Astrocyte (in vitro differentiated cells and primary cell): Measurements from ENCODE around the gene TRIM3. TPM values are rescaled to one million over a fixed set of nuclear protein-coding genes. Genes with fewer than 3 reads are reported as not detected.

Source experiments
- DNase-seq: peaks from one replicate; pipeline ENCODE4 v3.0.0-alpha.2; 2010; ENCODE audit warnings: low read depth
- FAIRE-seq: peaks from 2 replicates; lab custom pipeline; 2011; peaks lifted over from hg19 to GRCh38; lab: Jason Lieb, UNC
- H2AFZ ChIP-seq: 2 replicates; pipeline ENCODE4 v1.6.0; 2012; ENCODE audit warnings: low read depth, low read length, inconsistent platforms
- H3K27ac ChIP-seq: 2 replicates; pipeline ENCODE4 v1.5.1; 2011; ENCODE audit warnings: low read depth, low read length, inconsistent platforms
- H3K27me3 ChIP-seq: 2 replicates; pipeline ENCODE4 v1.6.0; 2011; ENCODE audit warnings: low read length, inconsistent platforms; ENCODE audit not compliant: insufficient read depth
- H3K36me3 ChIP-seq: 2 replicates; pipeline ENCODE4 v1.5.1; 2011; ENCODE audit warnings: low read length, inconsistent platforms; ENCODE audit not compliant: insufficient read depth
- H3K4me1 ChIP-seq: 2 replicates; pipeline ENCODE4 v1.5.1; 2011; ENCODE audit warnings: low read length, inconsistent platforms; ENCODE audit not compliant: insufficient read depth
- H3K4me2 ChIP-seq: 2 replicates; pipeline ENCODE4 v1.6.0; 2012; ENCODE audit warnings: low read length, inconsistent platforms
- H3K4me3 ChIP-seq: 2 replicates; pipeline ENCODE4 v1.5.1; 2011; ENCODE audit warnings: low read depth, mild to moderate bottlenecking, low read length, inconsistent platforms; ENCODE audit not compliant: insufficient read depth
- H3K79me2 ChIP-seq: 2 replicates; pipeline ENCODE4 v1.6.0; 2012; ENCODE audit warnings: mild to moderate bottlenecking, low read length, inconsistent platforms; ENCODE audit not compliant: insufficient read depth
- H3K9ac ChIP-seq: 2 replicates; pipeline ENCODE4 v1.6.0; 2012; ENCODE audit warnings: mild to moderate bottlenecking, low read length, inconsistent platforms
- H3K9me3 ChIP-seq: 2 replicates; pipeline ENCODE4 v1.5.1; 2012; ENCODE audit warnings: low read depth, mild to moderate bottlenecking, low read length, inconsistent platforms; ENCODE audit not compliant: insufficient read depth
- H4K20me1 ChIP-seq: 2 replicates; pipeline ENCODE4 v1.6.0; 2012; ENCODE audit warnings: low read length, inconsistent platforms; ENCODE audit not compliant: insufficient read depth
- H3K27ac Mint-ChIP-seq: one replicate; pipeline ENCODE4 v1.8.0; 2021; ENCODE audit warnings: mild to moderate bottlenecking, mixed read lengths; ENCODE audit not compliant: unreplicated experiment
- H3K27me3 Mint-ChIP-seq: one replicate; pipeline ENCODE4 v1.8.0; 2021; ENCODE audit warnings: low read depth, mixed read lengths; ENCODE audit not compliant: unreplicated experiment
- H3K36me3 Mint-ChIP-seq: one replicate; pipeline ENCODE4 v1.8.0; 2021; ENCODE audit warnings: low read depth, mixed read lengths; ENCODE audit not compliant: unreplicated experiment
- H3K4me1 Mint-ChIP-seq: one replicate; pipeline ENCODE4 v1.8.0; 2021; ENCODE audit warnings: low read depth, mixed read lengths; ENCODE audit not compliant: unreplicated experiment
- H3K4me3 Mint-ChIP-seq: one replicate; pipeline ENCODE4 v1.8.0; 2021; ENCODE audit warnings: mild to moderate bottlenecking, moderate library complexity, mixed read lengths; ENCODE audit not compliant: unreplicated experiment
- H3K9me3 Mint-ChIP-seq: one replicate; pipeline ENCODE4 v1.8.0; 2021; ENCODE audit warnings: mild to moderate bottlenecking, mixed read lengths; ENCODE audit not compliant: unreplicated experiment
- EZH2 ChIP-seq: IDR thresholded peaks from 2 replicates; pipeline ENCODE4 v1.6.1; 2012; ENCODE audit warnings: mild to moderate bottlenecking, low read length, inconsistent platforms; ENCODE audit not compliant: insufficient read depth
- total RNA-seq: library from RNA; stranded (reverse); gene quantifications from 2 replicates; pipeline ENCODE4 v1.2.1, GENCODE V29; 2021
- TF ChIP-seq, protein P1 (sequence below): IDR thresholded peaks from 2 replicates; pipeline ENCODE4 v1.5.1; 2011; ENCODE audit warnings: low read depth, mild to moderate bottlenecking, inconsistent platforms, low read length, moderate library complexity; ENCODE audit not compliant: insufficient read depth

TRIM3 gene
- total RNA-seq, 1 donor from 2014 or later = 25.4 TPM

DNA sequence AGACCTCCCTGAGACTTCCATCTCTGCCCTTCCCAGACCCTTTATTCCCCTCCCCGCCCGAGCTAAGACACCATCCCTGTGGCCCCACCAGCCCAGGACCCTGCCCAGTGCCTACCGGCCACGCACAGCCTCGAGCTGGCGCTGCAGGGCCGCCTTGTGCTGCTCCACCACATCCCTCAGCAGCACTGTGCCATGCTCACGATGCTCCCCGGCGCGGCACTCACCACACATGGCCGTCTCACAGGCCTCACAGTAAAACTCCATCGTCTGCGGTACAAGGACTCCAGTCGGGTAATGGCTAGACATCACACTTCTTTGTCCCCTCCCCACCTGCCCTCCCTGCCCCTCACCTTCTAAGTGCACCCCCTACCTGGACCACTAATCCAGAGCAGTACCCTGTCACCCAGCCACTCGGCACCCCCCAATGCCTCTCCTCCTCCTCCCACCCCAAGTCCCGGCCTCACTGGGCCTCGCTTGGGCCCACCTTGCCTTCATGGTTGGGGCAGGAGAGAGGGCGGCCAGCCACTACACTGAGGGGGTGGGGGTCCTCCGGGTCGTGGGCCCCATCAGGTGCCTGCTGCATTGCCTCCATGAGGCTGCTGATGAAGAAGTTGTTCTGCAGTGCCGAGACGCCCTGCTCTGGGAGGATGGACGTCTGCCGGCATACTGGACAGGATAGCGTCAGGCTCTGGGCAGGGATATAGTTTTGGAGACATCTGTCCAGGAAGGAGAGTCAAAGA lies 16.0 kb downstream of the TRIM3 start:
- TF ChIP-seq, protein P1, sequence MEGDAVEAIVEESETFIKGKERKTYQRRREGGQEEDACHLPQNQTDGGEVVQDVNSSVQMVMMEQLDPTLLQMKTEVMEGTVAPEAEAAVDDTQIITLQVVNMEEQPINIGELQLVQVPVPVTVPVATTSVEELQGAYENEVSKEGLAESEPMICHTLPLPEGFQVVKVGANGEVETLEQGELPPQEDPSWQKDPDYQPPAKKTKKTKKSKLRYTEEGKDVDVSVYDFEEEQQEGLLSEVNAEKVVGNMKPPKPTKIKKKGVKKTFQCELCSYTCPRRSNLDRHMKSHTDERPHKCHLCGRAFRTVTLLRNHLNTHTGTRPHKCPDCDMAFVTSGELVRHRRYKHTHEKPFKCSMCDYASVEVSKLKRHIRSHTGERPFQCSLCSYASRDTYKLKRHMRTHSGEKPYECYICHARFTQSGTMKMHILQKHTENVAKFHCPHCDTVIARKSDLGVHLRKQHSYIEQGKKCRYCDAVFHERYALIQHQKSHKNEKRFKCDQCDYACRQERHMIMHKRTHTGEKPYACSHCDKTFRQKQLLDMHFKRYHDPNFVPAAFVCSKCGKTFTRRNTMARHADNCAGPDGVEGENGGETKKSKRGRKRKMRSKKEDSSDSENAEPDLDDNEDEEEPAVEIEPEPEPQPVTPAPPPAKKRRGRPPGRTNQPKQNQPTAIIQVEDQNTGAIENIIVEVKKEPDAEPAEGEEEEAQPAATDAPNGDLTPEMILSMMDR = no peak
- no peak for TF ChIP-seq EZH2
- Histone ChIP-seq H3K4me3 (no peak overlapping the region), H3K27me3 (no peaks in the 10 kb centered on the region), H3K9ac (no peak overlapping the region), H3K36me3 (peaks cover 13% of the 10 kb centered on the region), H3K4me2 (no peak overlapping the region), H3K9me3 (no peaks in the 10 kb centered on the region), H2AFZ (no peak overlapping the region), H4K20me1 (peaks cover 8% of the 10 kb centered on the region), H3K27ac (no peak overlapping the region), H3K79me2 (no peaks in the 10 kb centered on the region), H3K4me1 (no peaks in the 10 kb centered on the region)
- no peak overlapping the region for H3K4me3 Mint-ChIP-seq
- no peaks in the 10 kb centered on the region for H3K27me3 Mint-ChIP-seq
- no peak for FAIRE-seq
- H3K36me3 Mint-ChIP-seq = peaks cover 10% of the 10 kb centered on the region
- H3K4me1 Mint-ChIP-seq = no peaks in the 10 kb centered on the region
- no peaks in the 10 kb centered on the region for H3K9me3 Mint-ChIP-seq
- DNase-seq = no peak
- H3K27ac Mint-ChIP-seq = no peak overlapping the region

DNA sequence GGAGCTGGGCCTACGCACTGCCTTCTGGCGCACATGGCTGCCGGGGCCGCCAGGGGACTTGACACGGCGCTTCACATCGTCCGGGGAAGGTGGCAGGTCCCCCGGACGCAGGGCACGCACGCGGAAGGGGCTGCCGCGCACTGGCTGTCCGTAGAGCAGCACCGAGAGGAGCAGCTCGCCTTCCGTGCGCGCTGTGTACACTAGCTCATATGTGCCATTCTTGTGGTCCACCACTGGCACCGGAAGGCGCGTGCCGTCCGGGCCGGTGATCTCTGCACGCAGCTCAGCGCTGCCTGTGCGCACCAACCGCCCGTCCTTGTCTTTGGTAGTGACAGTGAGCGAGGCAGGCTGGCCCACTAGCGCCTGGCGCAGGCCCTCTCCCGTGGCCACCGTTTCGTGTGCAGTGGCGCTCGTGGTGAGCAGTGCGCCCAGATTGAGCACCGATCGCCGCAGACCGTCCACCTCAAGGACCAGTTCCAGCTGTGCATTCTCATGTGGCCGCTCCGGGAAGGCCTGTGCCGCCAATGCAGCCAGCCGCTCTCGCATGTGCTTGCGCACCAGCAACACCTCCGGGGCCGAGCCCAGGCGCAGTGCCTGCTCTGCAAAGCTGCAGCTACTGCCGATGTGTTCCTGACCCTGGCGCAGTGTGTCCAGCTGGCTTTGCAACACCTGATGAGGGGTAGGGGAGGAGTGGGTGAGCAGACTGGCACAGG lies 17.2 kb downstream of the TRIM3 start:
- Mint-ChIP-seq H3K4me3 (no peak overlapping the region), H3K27ac (no peak overlapping the region), H3K36me3 (peaks cover 10% of the 10 kb centered on the region), H3K4me1 (no peaks in the 10 kb centered on the region), H3K27me3 (no peaks in the 10 kb centered on the region), H3K9me3 (no peaks in the 10 kb centered on the region)
- H3K4me3 ChIP-seq = no peak overlapping the region
- H3K36me3 ChIP-seq = peaks cover 13% of the 10 kb centered on the region
- H3K4me1 ChIP-seq = no peaks in the 10 kb centered on the region
- no peak overlapping the region for H3K4me2 ChIP-seq
- DNase-seq (no peak), FAIRE-seq (no peak)
- no peak for TF ChIP-seq EZH2
- TF ChIP-seq, protein P1 = no peak
- no peaks in the 10 kb centered on the region for H3K79me2 ChIP-seq
- H4K20me1 ChIP-seq = peaks cover 8% of the 10 kb centered on the region
- H3K9ac ChIP-seq = no peak overlapping the region
- H3K27me3 ChIP-seq = no peaks in the 10 kb centered on the region
- H3K9me3 ChIP-seq = no peaks in the 10 kb centered on the region
- H2AFZ ChIP-seq = no peak overlapping the region
- H3K27ac ChIP-seq = no peak overlapping the region

DNA sequence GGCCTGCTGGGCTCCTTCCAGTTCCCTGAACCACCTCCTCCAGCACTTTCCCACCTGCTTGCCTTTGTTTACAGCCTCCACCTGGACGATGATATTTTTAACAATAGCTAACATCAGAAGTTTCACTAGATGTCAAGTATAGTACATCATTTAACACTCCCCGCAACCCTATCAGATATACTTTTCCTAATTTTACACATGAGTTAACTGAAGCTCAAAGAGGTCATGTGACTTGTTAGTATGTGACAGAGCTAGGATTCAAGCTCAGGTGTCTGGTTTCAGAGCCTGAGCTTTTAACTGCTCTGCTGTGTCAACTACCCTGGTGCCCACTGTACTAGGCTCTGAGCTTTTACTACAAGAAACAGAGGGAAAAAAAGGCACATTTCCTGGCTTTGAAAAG lies 18.7 kb downstream of the TRIM3 start:
- no peaks in the 10 kb centered on the region for H3K9me3 Mint-ChIP-seq

More for the DNA sequence above, 18.7 kb downstream of the TRIM3 start:
- peaks cover 8% of the 10 kb centered on the region for H4K20me1 ChIP-seq
- FAIRE-seq = no peak
- no peak for DNase-seq
- H3K79me2 ChIP-seq = no peaks in the 10 kb centered on the region
- no peak overlapping the region for H3K4me2 ChIP-seq
- H3K27ac Mint-ChIP-seq = no peak overlapping the region
- H3K4me3 Mint-ChIP-seq = no peak overlapping the region
- H3K9me3 ChIP-seq = no peaks in the 10 kb centered on the region
- H3K36me3 Mint-ChIP-seq = peaks cover 10% of the 10 kb centered on the region
- H2AFZ ChIP-seq = no peak overlapping the region
- no peak overlapping the region for H3K27ac ChIP-seq
- H3K27me3 ChIP-seq = no peaks in the 10 kb centered on the region
- H3K4me1 ChIP-seq = no peaks in the 10 kb centered on the region
- H3K4me1 Mint-ChIP-seq = no peaks in the 10 kb centered on the region
- no peaks in the 10 kb centered on the region for H3K27me3 Mint-ChIP-seq
- TF ChIP-seq, protein P1 = no peak
- no peak for TF ChIP-seq EZH2
- H3K9ac ChIP-seq = no peak overlapping the region
- H3K36me3 ChIP-seq = peaks cover 16% of the 10 kb centered on the region
- no peak overlapping the region for H3K4me3 ChIP-seq
